ENCODE results near the gene STRAP. TPM values are rescaled to one million over a fixed set of nuclear protein-coding genes. Genes with fewer than 3 reads are reported as not detected.

STRAP gene
- total and polyA plus RNA-seq, 9 of the 15 experiments (the other 6 are each of a cell fraction or from before 2014, with no cell fraction given), result 58.5 to 134 (median 89.5) TPM

DNA sequence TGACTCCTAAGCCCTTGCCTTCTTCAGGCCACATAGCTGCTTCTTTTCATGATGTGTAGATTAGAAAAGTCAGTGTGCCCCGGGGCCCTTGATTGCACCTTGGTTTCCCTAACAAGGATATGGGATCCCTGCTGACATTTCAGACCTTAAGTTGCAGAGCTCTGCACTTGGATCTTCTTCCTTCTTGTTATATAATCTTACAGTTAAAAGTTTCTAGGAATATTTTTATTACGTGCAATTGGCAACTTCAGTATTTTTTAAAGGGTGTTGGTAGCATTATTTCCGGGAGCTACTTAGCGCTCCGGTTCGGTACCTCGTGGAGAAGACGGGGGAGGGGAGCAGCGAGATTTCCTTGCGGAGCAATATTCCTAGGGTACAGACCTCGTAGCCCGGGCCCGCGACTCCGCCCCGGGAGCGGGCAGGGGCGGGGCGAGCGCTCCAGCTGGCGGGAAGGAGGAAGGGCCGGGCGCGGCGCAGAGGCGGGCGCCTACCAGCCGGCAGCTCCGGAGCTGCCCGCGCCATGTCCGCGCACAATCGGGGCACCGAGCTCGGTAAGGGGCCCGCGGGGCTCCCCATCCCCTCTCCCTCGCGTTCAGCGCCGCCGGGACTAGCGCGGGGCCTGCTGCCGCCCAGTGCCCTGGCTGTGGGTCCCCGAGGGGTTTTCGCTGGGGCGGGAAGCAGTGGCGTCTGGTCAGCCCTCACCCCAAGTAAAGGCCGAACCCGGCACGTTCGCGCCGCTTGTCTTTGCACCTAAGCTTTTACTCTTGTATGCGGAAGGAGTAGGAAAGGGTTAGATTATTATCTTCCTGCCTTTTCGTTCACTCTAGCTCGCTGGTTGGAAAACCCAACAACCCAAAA lies 28.9 kb downstream of the STRAP start, which contains the start of gene DERA (continued):
- TF ChIP-seq CCAR2 (IDR thresholded peaks at IDR 0.05; ENCODE audit: low read depth, low read length) (no peak), KAT7 (CRISPR knock-in tag; IDR thresholded peaks at IDR 0.05; ENCODE audit: borderline replicate concordance) (no peak), NCOA1 (IDR thresholded peaks at IDR 0.05; ENCODE audit: low read depth) (no peak), FOXK1 (CRISPR knock-in tag; IDR thresholded peaks at IDR 0.05; ENCODE audit: borderline replicate concordance) (no peak), CAMTA2 (CRISPR knock-in tag; conservative IDR thresholded peaks at IDR 0.05) (no peak), EWSR1 (IDR thresholded peaks at IDR 0.05; ENCODE audit: borderline replicate concordance, low read depth, partially characterized antibody) (no peak), RBM39 (optimal IDR thresholded peaks at IDR 0.05; ENCODE audit: low read depth, low read length) (no peak), PPARD (CRISPR knock-in tag; IDR thresholded peaks at IDR 0.05) (no peak), MCM7 (IDR thresholded peaks at IDR 0.05) (no peak), NFE2 (IDR thresholded peaks at IDR 0.05; ENCODE audit: low read depth) (no peak), ETV6 (IDR thresholded peaks at IDR 0.05; ENCODE audit: borderline replicate concordance in 1 of 2, low read depth in 2 of 2, low read length in 1 of 2) (no peak), ETV6 (CRISPR knock-in tag; IDR thresholded peaks at IDR 0.05; ENCODE audit: borderline replicate concordance) (no peak), MXI1 (IDR thresholded peaks at IDR 0.05; ENCODE audit: low read depth, low read length) (no peak)
- TF ChIP-seq, protein P1, sequence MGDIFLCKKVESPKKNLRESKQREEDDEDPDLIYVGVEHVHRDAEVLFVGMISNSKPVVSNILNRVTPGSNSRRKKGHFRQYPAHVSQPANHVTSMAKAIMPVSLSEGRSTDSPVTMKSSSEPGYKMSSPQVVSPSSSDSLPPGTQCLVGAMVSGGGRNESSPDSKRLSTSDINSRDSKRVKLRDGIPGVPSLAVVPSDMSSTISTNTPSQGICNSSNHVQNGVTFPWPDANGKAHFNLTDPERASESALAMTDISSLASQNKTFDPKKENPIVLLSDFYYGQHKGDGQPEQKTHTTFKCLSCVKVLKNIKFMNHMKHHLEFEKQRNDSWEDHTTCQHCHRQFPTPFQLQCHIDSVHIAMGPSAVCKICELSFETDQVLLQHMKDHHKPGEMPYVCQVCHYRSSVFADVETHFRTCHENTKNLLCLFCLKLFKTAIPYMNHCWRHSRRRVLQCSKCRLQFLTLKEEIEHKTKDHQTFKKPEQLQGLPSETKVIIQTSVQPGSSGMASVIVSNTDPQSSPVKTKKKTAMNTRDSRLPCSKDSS (IDR thresholded peaks at IDR 0.05; ENCODE audit: low read depth, partially characterized antibody), result no peak
- TF ChIP-seq, protein P2, sequence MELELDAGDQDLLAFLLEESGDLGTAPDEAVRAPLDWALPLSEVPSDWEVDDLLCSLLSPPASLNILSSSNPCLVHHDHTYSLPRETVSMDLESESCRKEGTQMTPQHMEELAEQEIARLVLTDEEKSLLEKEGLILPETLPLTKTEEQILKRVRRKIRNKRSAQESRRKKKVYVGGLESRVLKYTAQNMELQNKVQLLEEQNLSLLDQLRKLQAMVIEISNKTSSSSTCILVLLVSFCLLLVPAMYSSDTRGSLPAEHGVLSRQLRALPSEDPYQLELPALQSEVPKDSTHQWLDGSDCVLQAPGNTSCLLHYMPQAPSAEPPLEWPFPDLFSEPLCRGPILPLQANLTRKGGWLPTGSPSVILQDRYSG (tag; conservative IDR thresholded peaks at IDR 0.05; ENCODE audit: low read depth), result no peak
- TF ChIP-seq, protein P3, sequence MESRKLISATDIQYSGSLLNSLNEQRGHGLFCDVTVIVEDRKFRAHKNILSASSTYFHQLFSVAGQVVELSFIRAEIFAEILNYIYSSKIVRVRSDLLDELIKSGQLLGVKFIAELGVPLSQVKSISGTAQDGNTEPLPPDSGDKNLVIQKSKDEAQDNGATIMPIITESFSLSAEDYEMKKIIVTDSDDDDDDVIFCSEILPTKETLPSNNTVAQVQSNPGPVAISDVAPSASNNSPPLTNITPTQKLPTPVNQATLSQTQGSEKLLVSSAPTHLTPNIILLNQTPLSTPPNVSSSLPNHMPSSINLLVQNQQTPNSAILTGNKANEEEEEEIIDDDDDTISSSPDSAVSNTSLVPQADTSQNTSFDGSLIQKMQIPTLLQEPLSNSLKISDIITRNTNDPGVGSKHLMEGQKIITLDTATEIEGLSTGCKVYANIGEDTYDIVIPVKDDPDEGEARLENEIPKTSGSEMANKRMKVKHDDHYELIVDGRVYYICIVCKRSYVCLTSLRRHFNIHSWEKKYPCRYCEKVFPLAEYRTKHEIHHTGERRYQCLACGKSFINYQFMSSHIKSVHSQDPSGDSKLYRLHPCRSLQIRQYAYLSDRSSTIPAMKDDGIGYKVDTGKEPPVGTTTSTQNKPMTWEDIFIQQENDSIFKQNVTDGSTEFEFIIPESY (CRISPR knock-in tag; IDR thresholded peaks at IDR 0.05), result no peak
